ENCODE data around the gene PIK3R1. TPM values are rescaled to one million over a fixed set of nuclear protein-coding genes. Genes with fewer than 3 reads are reported as not detected.

PIK3R1 gene
- total RNA-seq, 1 donor from 2014 or later = 18.4 TPM

DNA sequence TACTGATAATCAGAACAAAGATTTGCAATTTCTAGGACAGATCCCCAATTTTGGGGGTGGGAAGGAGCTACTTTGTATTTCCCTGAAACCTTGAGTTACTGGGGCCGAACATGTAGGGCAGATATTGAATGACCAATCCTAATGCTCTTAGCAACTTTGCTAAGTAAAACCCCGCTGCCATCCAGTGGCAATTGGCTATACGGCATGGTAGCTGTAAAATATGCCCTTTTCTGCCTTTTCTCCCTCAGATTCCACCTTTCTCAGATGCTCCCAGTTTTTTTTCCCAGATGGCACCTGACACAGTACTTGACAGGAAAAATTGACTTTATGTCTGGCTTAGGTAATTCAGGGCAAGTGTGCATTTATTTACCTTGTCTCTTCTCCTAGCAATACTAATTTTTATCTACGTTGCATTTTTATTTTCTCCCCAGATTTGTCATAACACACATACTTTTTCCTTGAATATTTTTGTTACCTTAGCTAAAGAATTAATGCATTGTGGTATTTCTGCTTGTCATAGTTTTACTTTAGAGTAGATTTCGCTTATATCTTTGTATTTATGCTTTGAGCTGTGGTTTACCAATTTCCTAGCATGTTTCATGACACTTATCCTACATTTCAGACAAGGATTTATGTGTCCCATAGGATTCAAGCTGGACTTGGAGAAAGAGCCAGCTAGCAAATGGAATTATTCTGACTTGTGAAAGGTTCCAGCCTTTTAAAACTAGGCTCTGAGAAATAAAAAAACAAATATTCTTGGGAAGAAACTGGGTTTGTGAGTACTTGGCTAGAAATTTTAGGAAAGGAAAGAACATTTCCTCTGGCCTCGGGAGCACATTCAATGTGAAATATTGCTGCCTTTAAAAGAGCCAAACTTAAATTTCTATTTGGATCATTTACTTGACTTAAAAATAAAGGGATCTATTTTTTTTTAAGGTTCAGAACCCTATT is 37.4 kb downstream of the PIK3R1 start:
- DNase-seq = peak; percentile 86

DNA sequence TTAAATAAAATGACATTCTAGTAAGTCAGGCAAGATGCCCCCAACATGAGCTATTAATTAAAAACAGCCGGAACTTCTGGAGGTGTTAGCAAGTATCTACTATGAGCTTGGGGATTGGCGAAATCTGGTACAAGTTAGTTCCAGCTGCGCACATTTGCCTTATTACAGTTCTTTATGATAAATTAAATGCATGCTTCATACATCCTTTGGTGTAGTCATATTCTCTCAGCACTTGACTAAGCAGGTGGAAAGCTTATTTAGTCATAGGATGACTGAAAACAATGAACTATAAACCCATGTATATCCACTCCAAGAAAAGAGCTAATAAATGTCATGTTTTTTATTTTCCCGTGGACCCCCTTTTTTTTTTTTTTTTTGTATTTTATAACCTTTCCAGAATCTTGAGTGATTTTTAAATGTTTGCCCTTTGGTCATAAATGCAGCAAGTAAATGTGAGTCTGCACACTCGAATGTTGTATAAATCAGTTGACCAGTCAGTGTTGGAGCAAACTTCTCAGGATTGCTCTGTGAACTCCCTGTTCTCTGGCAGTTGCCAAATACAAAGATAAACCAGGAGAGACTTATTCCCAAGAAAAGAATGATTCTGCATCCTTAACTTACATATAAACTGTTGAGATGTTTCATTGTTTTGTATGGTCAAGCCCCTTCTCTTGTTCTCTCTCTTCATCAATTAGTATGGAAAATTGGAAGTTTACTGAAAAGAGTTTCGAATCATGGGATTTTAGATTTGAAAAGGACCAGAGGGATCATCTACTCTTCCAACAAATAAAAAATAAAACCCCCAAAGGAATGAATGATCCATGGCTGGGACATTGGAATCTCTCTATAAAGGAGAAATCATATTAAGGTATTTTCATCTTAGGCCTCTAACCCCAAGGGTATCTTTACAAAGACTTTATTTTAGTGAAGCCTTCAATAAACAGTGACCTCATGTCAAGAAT is 38.3 kb downstream of the PIK3R1 start:
- DNase-seq = no peak

DNA sequence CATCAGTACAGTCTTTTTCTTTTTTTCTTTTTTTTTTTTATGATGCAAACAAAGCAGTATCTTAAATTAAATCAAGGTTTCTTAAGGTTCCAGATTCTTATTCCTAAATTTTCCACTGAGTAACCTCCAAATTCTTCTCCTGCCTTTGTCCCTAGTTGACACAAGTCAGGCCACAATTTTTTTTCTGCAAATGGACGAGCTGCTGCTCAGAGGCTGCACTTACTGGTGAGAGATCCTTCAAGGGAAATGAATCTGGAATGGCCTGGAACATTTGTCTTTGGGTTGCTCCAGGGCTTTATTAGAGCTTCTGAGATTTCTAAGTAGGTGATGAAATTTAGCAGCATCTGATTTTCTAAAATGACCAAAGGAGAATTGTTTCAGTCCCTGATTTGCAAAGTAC is 39.3 kb downstream of the PIK3R1 start:
- no peak for DNase-seq

DNA sequence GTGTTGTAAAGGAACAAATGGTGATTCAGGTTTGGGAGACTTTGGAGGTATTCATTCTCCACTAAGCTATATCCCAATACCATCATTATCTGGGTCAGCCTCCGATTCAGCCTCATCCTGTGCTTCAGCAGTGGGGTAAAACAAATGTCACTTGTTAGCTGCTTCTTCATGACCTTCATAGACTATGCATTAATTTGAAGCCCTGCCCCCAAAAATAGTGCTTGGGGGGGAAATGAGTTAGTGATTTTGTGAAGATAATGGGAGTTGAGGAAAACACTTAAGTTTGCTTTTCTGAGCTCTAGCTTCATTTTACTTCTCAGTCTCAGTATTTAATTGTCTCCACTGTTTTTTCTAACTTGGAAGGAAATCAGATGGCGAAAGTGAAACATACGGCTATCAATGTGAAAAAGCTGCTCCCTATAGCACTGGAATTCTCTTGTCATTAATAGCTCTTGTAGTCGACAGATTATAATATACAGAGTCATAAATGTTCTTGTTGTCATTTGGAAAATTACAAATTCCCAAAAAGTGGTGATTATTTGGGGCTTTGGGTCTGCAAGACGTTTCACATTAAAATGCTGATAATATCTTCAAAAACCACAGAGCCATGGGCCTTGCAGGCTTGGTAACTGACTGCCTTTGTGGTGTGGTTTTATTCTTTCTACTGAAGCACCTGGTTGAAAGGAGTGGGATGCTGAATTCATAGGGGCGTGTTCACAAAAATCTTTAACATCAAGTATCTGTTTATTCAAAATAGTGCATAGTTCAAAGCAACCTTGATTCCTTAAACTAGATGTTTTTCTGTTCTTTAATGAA is 40.0 kb downstream of the PIK3R1 start:
- no peak for DNase-seq

DNA sequence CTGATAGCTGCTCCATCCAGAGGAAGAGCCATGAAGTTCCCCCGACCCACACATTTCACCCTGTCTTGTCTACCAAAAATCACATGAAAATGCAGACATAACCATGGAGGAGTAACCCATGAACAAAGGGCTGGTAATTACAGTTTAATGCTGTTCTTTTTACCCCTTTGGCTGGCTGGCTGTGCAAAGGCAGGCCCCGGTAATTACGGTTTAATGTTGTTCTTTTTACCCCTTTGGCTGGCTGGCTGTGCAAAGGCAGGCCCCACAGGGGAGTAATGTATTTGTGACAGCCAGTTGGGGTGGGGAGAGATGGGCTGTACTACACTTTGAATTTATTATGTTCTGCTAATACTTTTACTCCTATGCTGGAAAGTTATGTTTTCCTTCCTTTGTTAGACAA is 41.7 kb downstream of the PIK3R1 start:
- DNase-seq = no peak

DNA sequence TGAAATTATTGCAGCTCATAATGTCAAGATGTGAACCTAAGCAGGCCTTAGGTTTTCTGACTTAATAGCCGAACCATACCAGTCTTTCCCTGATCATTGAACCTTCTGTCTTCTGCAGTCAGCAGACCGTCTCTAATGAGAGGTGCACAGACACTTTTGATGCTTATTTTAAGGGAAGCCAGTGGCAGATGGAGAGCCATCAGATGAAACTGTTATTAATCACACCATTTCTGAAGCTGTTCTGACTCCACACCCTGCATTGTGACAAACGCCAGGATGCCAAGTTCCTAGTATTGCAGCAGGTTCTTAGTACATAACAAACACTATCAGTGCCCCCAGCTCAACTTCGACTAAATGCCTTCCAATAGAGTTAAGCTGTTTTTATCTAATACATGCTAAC is 43.0 kb downstream of the PIK3R1 start:
- no peak for DNase-seq

DNA sequence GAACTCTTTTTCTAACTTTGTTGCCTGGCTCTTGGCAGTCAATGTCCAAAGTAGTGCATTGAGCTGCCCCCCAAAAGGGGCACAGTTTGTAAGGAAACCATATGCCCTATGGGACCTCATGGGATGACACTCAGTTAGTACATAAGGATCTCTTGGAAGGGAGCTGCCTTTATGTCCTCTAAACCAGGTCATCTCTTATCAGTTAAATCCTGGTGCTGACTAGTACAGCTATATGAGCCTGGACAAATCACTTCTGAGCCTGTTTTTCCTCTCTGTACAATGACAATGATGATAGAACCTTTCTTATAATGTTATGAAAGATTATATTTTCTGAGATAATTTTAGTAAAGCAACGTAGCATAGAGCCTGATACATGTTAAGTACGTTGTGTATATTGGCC is 44.1 kb downstream of the PIK3R1 start:
- DNase-seq = no peak

DNA sequence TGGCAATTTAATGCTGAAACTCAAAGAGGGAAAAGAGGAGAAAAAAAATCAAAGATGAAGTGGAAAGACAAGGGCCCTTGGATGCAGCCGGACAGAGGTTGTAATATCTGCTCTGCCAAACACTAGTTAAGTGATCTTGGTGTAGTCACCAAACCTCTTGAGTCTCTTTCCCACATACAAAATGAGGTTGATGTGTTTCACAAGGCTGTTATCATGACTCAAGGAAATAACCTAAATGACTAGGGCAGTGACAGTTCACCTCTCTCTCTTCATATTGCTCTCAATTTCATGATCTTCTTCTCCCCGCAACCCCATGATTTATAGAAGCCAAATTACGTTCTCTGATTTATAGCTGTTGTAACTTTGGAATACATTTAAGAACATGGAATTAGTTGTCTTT is 44.9 kb downstream of the PIK3R1 start:
- DNase-seq = no peak

DNA sequence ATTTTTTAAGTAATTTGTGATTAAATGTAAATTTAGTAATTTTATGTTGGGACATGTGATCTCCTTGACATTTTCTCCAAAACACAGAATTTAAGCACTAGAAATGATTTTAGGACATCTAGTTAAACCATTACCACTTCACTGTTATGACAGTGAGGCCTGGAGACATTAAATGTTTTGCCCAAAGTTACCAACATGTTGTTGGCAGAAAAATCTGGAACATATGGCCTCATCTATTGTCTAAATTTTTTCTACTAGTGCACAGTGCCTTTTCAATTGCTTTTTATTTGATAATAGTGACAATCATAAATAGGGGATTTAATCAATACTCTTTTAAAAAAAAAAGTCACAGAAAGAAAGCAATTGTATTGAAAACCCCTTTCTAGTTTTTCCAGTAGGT is 45.6 kb downstream of the PIK3R1 start:
- DNase-seq = no peak

DNA sequence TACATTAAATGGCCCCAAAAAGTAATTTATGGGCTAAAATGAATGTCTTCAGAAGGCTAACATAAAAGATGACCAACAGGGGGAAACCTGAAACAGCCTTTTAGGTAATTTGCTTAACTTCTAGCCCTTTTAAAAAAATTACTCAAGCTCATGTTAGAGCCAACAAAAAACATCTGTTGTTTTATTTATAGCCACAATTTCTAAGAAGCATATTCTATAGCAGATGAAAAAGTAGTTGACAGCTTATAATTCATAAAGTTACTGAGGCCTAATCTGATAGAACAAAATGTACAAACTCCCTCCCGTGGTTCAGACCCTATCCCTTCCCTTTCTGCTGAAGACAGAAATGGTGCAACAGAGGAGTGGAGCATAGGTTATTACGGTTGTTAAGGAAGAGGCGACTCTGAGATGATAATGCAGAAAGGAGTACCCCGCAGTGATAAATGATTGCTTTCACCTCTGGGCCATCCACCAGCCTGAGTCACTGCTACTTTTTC is 46.1 kb downstream of the PIK3R1 start:
- DNase-seq = no peak

DNA sequence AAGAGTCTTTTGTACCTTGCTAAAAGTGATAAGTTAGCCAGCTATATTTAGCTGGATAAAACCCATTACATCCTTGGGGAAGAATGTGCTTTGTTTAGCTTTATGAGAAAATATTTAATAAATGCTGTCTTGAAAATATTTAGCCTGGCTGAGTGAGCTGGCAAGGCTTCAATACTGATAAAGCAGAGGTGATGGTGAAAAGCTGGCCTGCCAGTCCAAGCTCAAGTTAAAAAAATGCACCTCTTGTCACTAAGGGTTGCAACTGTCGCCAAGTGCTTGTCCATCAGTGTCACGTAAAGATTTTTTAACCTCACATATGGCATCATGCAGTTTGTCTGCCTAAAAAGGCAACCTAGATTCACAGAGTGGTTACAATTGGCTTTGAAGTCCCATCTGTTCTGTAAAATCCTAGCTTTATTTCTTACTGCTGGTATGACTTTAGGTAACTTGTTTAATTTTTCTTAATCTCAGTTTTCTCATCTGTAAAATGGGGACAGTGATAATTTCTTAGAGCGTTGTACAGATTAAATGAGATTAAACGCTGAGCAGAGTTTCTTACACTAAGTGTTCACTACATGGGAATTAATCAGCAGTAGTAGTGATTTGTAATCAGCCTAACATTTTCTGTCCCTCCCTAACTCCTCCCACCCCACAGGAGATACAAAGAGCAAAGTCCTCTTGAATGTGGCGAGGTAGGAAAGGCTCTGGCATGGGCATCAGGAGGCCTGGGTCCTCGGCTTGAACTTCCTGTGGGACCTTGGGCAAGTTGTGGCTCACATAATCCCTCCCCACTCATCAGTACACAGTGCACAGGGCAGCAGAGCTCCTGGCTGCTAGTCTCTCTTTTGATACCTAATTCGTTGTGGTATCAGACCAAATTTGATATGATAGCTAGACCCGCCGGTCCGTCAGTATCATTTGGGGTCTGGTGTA is 48.7 kb downstream of the PIK3R1 start:
- peak; percentile 41 for DNase-seq

DNA sequence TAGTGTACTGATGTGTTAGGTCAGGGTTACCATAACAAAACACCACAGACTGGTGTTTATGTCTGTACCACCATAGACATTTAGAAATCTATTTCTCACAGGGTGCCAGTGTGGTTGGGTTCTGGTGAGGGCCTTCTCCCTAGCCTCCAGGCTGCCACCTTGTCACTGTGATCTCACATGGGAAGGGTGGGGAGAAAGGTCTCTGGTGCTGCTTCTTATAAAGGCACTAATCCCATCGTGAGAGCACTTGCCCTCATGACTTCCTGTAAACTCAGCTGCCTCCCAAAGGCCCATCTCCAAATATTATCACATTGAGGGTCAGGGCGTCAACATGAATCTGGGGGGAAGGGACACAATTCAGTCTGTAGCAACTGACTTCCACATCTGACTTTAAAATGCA is 49.8 kb downstream of the PIK3R1 start:
- no peak for DNase-seq

DNA sequence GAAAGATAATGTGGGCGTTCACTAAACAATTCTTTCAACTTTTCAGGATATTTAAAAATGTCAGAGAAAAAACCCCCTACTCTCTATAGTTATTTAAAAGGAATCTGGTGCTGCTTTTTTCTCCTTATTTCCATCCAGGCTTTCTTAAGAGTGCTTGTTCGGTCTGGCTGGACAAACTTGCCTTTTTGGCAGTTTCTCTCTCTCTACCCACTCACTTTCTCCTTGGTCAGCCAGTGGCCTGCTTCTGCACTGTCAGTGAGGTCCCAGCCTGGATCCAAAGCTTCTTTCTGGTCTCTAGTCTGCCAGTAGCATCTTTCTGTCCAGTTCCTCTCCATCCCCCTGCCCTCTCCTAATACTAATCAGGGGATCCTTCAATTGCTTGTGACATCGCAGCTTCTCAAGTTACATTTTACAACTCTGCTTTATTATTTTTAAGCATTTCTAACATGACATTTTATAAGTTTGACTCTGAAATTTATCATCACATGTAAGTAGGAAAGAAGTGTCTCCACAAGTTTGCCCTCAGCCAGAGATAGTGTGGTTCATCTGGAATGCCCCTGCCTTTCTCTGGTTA is 50.4 kb downstream of the PIK3R1 start:
- no peak for DNase-seq

DNA sequence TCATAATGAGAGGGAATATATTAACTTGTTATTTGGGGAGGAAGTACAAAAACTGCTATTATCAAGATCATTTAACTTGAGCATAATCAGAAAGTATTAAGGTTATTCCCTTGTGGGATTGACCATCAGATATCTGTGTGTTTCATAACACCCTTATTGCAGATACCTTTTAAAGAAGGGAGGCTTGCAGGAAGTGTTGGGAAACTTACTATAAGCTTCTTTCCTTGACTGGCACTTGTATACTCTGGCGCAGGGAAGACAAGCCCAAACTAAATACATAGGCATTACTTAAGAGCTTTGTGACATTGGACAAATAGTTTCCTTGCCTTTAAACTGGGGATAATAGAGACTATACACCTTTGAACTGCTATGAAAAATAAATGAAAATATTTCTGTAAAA is 50.9 kb downstream of the PIK3R1 start:
- DNase-seq = no peak

DNA sequence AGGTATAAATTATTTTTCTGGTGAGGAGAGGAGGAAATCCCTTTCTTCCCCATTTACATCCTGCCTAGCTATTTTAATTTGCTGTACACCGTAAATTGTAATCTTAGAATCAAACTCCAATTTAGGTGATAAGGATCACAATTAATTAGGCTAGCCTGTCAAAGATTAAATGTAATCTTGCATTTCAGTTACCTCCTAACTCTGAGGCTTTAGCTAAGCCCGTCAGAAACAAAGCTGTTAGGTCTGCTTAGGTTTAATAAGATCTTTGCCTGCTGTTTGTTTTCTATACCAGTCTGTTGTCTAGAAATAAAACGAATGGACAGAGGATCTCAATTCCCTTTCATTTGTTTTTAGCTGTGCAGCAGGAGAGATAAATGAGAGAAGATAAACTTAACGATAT is 51.5 kb downstream of the PIK3R1 start:
- DNase-seq = no peak

DNA sequence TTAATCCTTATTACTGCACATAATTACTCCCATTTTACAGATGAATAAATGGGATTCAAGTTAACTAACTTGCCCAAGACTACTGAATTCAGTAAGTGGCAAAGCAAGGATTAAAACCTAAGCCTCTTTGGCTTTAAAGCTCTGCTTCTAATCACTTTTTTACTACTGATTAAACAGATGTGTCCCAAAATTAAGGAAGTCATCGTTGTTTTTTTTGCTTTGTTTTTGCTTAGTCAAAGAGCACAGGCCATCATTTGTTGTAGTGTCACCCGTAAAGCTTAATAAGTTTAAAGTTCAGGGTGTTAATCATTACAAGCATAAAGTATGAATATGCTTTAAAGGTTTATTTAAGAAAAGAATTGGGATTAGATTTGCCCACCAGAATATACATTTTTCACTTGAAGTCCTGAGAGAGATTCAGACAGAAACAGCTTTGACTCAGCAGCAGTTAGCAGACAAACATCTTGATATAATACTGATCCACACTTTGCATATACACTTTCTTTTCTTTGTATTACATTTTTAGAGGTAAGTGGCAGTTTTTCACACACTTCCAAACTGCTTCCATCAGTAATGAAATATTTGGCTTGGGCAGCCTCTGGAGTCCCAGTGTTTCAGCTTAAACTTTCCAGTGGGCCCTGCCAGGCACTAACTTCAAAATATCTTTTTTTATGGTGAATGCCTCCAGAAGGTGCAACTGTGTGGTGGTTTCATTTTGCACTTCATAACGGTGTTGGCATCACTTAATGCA is 52.7 kb downstream of the PIK3R1 start:
- DNase-seq = no peak

DNA sequence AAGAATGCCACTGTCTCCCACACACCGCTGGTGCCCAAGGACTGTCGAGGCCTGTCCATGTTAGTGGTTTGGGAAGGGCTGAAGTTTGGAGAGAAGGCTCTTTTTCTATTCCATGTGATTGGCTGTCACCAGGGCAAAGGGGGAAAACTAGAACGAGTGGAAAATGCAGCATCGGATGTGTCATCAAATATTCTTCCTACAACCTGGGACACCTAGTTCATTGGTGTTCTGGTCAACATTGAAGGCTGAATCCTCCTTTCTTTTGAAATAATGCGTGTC is 53.2 kb downstream of the PIK3R1 start:
- DNase-seq = no peak

DNA sequence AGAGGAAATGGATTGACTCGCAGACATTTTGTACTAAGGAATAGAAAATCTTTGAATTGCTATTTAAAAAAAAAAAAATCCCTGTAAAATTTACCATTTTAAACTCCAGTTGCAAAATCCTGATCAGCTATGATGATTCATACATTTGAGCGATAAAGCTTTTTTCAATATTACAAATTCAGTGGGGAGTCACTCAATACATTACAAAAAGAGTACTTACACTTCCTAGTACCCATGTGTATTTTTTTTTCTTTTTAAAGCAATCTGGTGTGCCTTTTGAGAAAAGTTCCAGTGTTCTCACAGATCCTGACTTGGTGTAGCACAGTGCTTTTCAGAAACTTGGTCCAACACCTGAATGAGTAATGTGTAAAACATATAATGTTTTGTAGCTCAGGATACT is 54.3 kb downstream of the PIK3R1 start:
- DNase-seq = no peak

DNA sequence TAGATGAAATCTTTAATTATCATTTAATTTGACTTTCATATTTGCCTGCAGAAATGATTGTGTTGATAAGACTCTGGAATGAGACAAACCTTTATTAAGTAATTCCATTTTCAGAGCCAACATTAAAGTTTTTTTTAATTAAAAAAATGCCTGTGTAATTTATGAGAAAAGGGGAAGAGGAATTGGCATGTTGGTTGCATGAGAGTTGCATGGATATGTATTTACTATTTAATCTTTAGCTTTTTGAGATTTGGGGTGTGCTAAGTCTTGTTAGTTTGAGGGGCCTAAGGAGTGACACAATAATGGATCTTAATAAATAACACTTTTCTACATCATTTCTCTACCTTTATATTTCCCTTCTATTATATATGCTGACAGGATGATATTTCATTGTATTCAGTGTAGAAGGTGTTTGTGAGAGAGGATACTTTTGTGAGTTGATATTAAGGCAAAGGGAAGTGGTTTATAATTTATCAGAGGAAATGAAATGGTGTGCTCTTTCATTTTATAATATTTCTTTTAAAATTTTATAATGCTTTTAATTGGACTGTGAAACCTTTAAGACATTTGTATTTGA is 54.9 kb downstream of the PIK3R1 start:
- no peak for DNase-seq

DNA sequence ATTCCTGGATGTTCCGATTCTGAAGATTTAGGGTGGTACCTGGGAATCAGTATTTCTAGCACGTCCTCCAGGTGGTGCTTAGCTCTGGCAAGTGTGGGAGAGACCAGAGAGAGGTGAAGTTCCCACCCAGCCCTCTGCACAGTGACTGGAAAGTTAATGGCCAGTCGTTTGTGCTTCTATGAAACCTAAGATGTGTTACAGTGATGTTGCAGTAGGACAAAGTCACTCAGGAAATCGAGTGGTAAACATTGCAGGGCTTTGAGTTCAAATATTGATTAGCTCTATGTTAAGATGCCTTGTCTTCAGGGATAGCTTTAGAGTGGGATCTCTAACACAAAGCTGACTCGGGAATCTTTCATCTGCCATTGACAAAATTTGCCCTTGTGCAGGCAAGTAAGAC is 55.6 kb downstream of the PIK3R1 start:
- no peak for DNase-seq

Measured in dermis blood vessel endothelial cell (primary cell).